ENCODE measurements around the gene KDM5A. TPM values are rescaled to one million over a fixed set of nuclear protein-coding genes. Genes with fewer than 3 reads are reported as not detected.

The KDM5A gene
- total and polyA plus RNA-seq, 2 experiments from 2014 or later, result 30.8 to 54.7 TPM

DNA sequence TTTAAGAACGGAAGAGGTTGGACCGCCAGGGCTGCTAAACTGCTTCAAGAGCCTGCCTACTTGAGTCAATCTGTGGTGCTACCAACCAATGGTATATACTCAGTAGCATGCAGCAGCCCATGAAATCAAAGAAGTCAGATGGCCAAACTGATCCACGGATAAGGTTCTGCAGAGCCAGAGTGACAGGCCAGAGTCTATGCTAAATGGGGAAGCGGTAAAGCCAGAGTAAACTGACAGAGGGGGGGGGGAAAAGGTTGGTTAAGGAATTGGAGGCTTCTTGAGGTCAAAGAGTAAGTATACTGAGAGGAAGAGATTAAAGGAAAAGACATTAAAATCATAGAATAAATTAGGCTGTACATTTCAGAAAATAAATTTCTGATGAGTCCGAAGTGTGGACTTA, 111.1 kb downstream of the KDM5A start:
- H3K9me3 ChIP-seq (ENCODE audit: low read depth), result no peaks in the 10 kb centered on the region

DNA sequence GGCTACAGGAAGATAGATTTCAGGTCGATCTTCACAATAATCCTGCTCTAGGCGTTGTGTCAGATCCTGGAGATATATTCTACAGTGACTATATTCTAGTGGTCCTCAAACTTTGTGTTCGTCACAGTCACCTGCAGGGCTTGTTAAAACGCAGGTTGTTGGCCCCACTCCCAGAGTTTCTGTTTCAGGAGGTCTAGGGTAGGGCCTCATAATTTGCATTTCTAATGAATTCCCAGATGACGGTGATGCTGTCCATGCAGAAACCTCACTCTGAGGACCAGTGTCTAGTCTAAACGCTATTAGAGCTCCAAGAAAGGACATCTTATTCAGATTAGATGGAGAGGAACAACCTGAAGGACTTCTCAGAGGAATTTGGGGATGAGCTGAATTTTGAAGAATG, 113.3 kb downstream of the KDM5A start:
- H3K9me2 ChIP-seq (replicated peaks; ENCODE audit: insufficient read depth), result no peaks in the 10 kb centered on the region
- H2AFZ ChIP-seq, result no peak overlapping the region
- no peak overlapping the region for H3K4me2 ChIP-seq
- TF ChIP-seq EZH2phosphoT487 (IDR thresholded peaks at IDR 0.05; ENCODE audit: low read depth, severe bottlenecking, unreplicated experiment) (no peak), EZH2 (IDR thresholded peaks at IDR 0.05; ENCODE audit: borderline replicate concordance) (no peak)
- TF ChIP-seq, protein P1, sequence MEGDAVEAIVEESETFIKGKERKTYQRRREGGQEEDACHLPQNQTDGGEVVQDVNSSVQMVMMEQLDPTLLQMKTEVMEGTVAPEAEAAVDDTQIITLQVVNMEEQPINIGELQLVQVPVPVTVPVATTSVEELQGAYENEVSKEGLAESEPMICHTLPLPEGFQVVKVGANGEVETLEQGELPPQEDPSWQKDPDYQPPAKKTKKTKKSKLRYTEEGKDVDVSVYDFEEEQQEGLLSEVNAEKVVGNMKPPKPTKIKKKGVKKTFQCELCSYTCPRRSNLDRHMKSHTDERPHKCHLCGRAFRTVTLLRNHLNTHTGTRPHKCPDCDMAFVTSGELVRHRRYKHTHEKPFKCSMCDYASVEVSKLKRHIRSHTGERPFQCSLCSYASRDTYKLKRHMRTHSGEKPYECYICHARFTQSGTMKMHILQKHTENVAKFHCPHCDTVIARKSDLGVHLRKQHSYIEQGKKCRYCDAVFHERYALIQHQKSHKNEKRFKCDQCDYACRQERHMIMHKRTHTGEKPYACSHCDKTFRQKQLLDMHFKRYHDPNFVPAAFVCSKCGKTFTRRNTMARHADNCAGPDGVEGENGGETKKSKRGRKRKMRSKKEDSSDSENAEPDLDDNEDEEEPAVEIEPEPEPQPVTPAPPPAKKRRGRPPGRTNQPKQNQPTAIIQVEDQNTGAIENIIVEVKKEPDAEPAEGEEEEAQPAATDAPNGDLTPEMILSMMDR (IDR thresholded peaks at IDR 0.05; ENCODE audit: poor library complexity), result no peak
- no peaks in the 10 kb centered on the region for H3K79me2 ChIP-seq
- H3K4me3 ChIP-seq, result no peak overlapping the region
- peaks cover 7% of the 10 kb centered on the region for H3K4me1 ChIP-seq (ENCODE audit: insufficient read depth)
- H3K9me3 ChIP-seq (ENCODE audit: low read depth), result no peaks in the 10 kb centered on the region
- no peak for DNase-seq (ENCODE audit: low spot score)
- no peaks in the 10 kb centered on the region for H3K27me3 ChIP-seq
- H3K27ac ChIP-seq, result no peak overlapping the region
- no peaks in the 10 kb centered on the region for H3K36me3 ChIP-seq (replicated peaks; ENCODE audit: insufficient read depth, low read depth)
- 92% methylated on average over 6 of the region's 6 CpGs for WGBS (ENCODE audit: low lambda C conversion rate, missing lambda C conversion rate)
- no peaks in the 10 kb centered on the region for H4K20me1 ChIP-seq (ENCODE audit: insufficient read depth, poor library complexity, severe bottlenecking)

More for the DNA sequence above, 111.1 kb downstream of the KDM5A start:
- H3K79me2 ChIP-seq, result no peaks in the 10 kb centered on the region
- WGBS (ENCODE audit: low lambda C conversion rate, missing lambda C conversion rate), result 84% methylated on average over 5 of the region's 5 CpGs
- peaks cover 7% of the 10 kb centered on the region for H3K4me1 ChIP-seq (ENCODE audit: insufficient read depth)
- no peaks in the 10 kb centered on the region for H3K9me2 ChIP-seq (replicated peaks; ENCODE audit: insufficient read depth)
- no peaks in the 10 kb centered on the region for H4K20me1 ChIP-seq (ENCODE audit: insufficient read depth, poor library complexity, severe bottlenecking)
- H3K27me3 ChIP-seq, result no peaks in the 10 kb centered on the region
- no peaks in the 10 kb centered on the region for H3K36me3 ChIP-seq (replicated peaks; ENCODE audit: insufficient read depth, low read depth)
- TF ChIP-seq, protein P1 (IDR thresholded peaks at IDR 0.05; ENCODE audit: poor library complexity), result no peak
- no peak for TF ChIP-seq EZH2phosphoT487 (IDR thresholded peaks at IDR 0.05; ENCODE audit: low read depth, severe bottlenecking, unreplicated experiment)
- no peak for TF ChIP-seq EZH2 (IDR thresholded peaks at IDR 0.05; ENCODE audit: borderline replicate concordance)
- no peak overlapping the region for H3K4me2 ChIP-seq
- no peak overlapping the region for H2AFZ ChIP-seq
- no peak overlapping the region for H3K4me3 ChIP-seq
- no peak overlapping the region for H3K27ac ChIP-seq
- DNase-seq (ENCODE audit: low spot score), result no peak

DNA sequence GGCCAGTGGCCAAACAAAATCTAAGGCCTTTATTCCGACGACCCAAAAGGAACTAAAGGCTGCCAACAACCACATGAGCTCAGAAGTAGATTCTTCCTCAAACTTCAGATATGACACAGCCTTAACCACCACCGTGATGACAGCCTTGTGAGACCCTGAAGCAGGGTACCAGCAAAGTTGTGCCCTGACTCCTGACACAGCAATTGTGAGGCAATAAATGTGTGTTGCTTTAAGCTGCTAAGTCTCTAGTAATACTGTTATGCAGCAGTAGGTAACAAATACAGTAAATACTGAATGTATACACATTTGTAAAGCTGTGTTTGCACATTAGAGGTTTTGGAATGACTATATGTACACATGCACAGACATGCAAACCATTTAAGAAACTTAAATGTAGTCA, 115.7 kb downstream of the KDM5A start:
- H3K4me1 ChIP-seq (ENCODE audit: insufficient read depth), result peaks cover 6% of the 10 kb centered on the region
- no peak overlapping the region for H2AFZ ChIP-seq
- DNase-seq (ENCODE audit: low spot score), result no peak
- H3K9me3 ChIP-seq (ENCODE audit: low read depth), result no peaks in the 10 kb centered on the region
- H3K9me2 ChIP-seq (replicated peaks; ENCODE audit: insufficient read depth), result no peaks in the 10 kb centered on the region
- no peak overlapping the region for H3K4me2 ChIP-seq
- H3K27me3 ChIP-seq, result no peaks in the 10 kb centered on the region
- H4K20me1 ChIP-seq (ENCODE audit: insufficient read depth, poor library complexity, severe bottlenecking), result no peaks in the 10 kb centered on the region
- no peak overlapping the region for H3K4me3 ChIP-seq
- WGBS (ENCODE audit: low lambda C conversion rate, missing lambda C conversion rate), result 88% methylated on average over 3 of the region's 3 CpGs
- H3K27ac ChIP-seq, result no peak overlapping the region
- TF ChIP-seq EZH2 (IDR thresholded peaks at IDR 0.05; ENCODE audit: borderline replicate concordance) (no peak), EZH2phosphoT487 (IDR thresholded peaks at IDR 0.05; ENCODE audit: low read depth, severe bottlenecking, unreplicated experiment) (no peak)
- TF ChIP-seq, protein P1 (IDR thresholded peaks at IDR 0.05; ENCODE audit: poor library complexity), result no peak
- H3K36me3 ChIP-seq (replicated peaks; ENCODE audit: insufficient read depth, low read depth), result no peaks in the 10 kb centered on the region
- no peaks in the 10 kb centered on the region for H3K79me2 ChIP-seq

DNA sequence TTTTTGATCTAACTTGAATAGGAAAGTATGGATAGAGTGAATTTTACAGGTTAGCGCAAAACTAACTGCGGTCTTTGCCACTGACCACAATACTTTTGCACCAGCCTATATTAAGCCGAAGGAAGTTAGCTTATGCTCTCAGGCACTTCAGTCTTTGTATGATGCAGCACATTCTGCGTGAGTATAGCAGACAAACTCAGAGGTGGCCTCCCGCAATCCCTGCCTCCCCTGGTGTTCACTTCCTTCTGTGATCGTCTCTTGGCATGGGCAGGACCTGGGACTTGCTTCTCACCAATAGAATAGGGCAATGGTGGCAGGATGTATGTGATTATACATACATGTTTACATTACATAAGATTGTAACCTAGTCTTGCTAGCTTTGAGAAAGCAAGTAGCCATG, 116.2 kb downstream of the KDM5A start:
- no peak overlapping the region for H3K4me2 ChIP-seq
- WGBS (ENCODE audit: low lambda C conversion rate, missing lambda C conversion rate), result 95% methylated on average over 6 of the region's 6 CpGs
- H3K4me1 ChIP-seq (ENCODE audit: insufficient read depth), result peaks cover 4% of the 10 kb centered on the region
- H3K36me3 ChIP-seq (replicated peaks; ENCODE audit: insufficient read depth, low read depth), result no peaks in the 10 kb centered on the region
- H4K20me1 ChIP-seq (ENCODE audit: insufficient read depth, poor library complexity, severe bottlenecking), result no peaks in the 10 kb centered on the region
- no peaks in the 10 kb centered on the region for H3K9me3 ChIP-seq (ENCODE audit: low read depth)
- TF ChIP-seq, protein P1 (IDR thresholded peaks at IDR 0.05; ENCODE audit: poor library complexity), result no peak
- TF ChIP-seq EZH2phosphoT487 (IDR thresholded peaks at IDR 0.05; ENCODE audit: low read depth, severe bottlenecking, unreplicated experiment) (no peak), EZH2 (IDR thresholded peaks at IDR 0.05; ENCODE audit: borderline replicate concordance) (no peak)
- H3K4me3 ChIP-seq, result no peak overlapping the region
- no peak for DNase-seq (ENCODE audit: low spot score)
- no peaks in the 10 kb centered on the region for H3K79me2 ChIP-seq
- no peaks in the 10 kb centered on the region for H3K27me3 ChIP-seq
- no peak overlapping the region for H2AFZ ChIP-seq
- H3K27ac ChIP-seq, result no peak overlapping the region
- H3K9me2 ChIP-seq (replicated peaks; ENCODE audit: insufficient read depth), result no peaks in the 10 kb centered on the region
